ENCODE results near the gene RPS6KB2. TPM values are rescaled to one million over a fixed set of nuclear protein-coding genes. Genes with fewer than 3 reads are reported as not detected.
A peak's percentile ranks its signal among the peaks of the same experiment; 100 is the strongest.

The RPS6KB2 gene
- total and polyA plus RNA-seq, 9 of the 15 experiments (the other 6 are each of a cell fraction or from before 2014, with no cell fraction given) = 0.42 to 122 (median 82.6) TPM

GRCh38 chr11:67442504-67443404 lies 14.5 kb downstream of the RPS6KB2 start (continued):
- TF ChIP-seq ZBTB11 (CRISPR knock-in tag; IDR thresholded peaks at IDR 0.05) = 0 out of 6 replicates have a peak, but pooled peaks of 1 of the 3 experiments have one; percentile 22
- TF ChIP-seq BCOR (IDR thresholded peaks at IDR 0.05) = peak; percentile 50; the same call in 1 of the 2 replicates
- TF ChIP-seq XRCC5 (IDR thresholded peaks at IDR 0.05; ENCODE audit: low read depth, low read length) = no peak
- TF ChIP-seq TCF3 (CRISPR knock-in tag; IDR thresholded peaks at IDR 0.05) = no peak
- TF ChIP-seq ZNF347 (CRISPR knock-in tag; IDR thresholded peaks at IDR 0.05; ENCODE audit: low read depth) = no peak
- TF ChIP-seq TCF7 (IDR thresholded peaks at IDR 0.05; ENCODE audit: borderline replicate concordance) = no peak
- no peak for TF ChIP-seq ATF2 (CRISPR knock-in tag; IDR thresholded peaks at IDR 0.05)

All from K562 (cell line).